Progenitor cell of endocrine pancreas (in vitro differentiated cells): ENCODE results near the gene PRKCB. TPM values are rescaled to one million over a fixed set of nuclear protein-coding genes. Genes with fewer than 3 reads are reported as not detected.

ENCODE experiments used
- DNase-seq: peaks from one replicate; pipeline ENCODE4 v3.0.0; 2021; ENCODE audit warnings: low spot score; ENCODE audit not compliant: unreplicated experiment
- H3K27ac Mint-ChIP-seq: 2 replicates; pipeline ENCODE4 v1.8.0; 2021; ENCODE audit warnings: mild to moderate bottlenecking, moderate library complexity, mixed read lengths
- H3K27me3 Mint-ChIP-seq: 2 replicates; pipeline ENCODE4 v1.8.0; 2021; ENCODE audit warnings: mixed read lengths
- H3K36me3 Mint-ChIP-seq: 2 replicates; pipeline ENCODE4 v1.8.0; 2022; ENCODE audit warnings: mixed read lengths; ENCODE audit not compliant: insufficient read depth
- H3K4me1 Mint-ChIP-seq: 2 replicates; pipeline ENCODE4 v1.8.0; 2021; ENCODE audit warnings: low read depth, mixed read lengths
- H3K4me3 Mint-ChIP-seq: 2 replicates; pipeline ENCODE4 v1.8.0; 2021; ENCODE audit warnings: low read depth, mild to moderate bottlenecking, moderate library complexity, mixed read lengths
- H3K9me3 Mint-ChIP-seq: 2 replicates; pipeline ENCODE4 v1.8.0; 2021; ENCODE audit warnings: low read depth, mixed read lengths
- CTCF ChIP-seq: fragments of 200-600 bp; sonication (generic); IDR thresholded peaks from one replicate; pipeline ENCODE4 v1.5.0; 2021; ENCODE audit warnings: antibody characterized with exemption, mild to moderate bottlenecking; ENCODE audit not compliant: unreplicated experiment
- total RNA-seq: library from RNA; stranded (reverse); gene quantifications from 2 replicates; pipeline ENCODE4 v1.2.1, GENCODE V29; 2021

Gene PRKCB
- total RNA-seq, 1 donor from 2014 or later = 0.36 TPM

GRCh38 chr16:23858542-23858941, 22.8 kb downstream of the PRKCB start:
- no peaks in the 10 kb centered on the region for H3K4me1 Mint-ChIP-seq
- H3K27me3 Mint-ChIP-seq = peaks cover 74% of the 10 kb centered on the region
- H3K4me3 Mint-ChIP-seq = no peak overlapping the region
- no peak for TF ChIP-seq CTCF
- no peaks in the 10 kb centered on the region for H3K36me3 Mint-ChIP-seq
- no peak for DNase-seq
- H3K27ac Mint-ChIP-seq = no peak overlapping the region
- no peaks in the 10 kb centered on the region for H3K9me3 Mint-ChIP-seq

GRCh38 chr16:23859713-23860269, 24.0 kb downstream of the PRKCB start:
- Mint-ChIP-seq H3K4me1 (no peaks in the 10 kb centered on the region), H3K36me3 (no peaks in the 10 kb centered on the region), H3K27ac (no peak overlapping the region), H3K27me3 (peaks cover 73% of the 10 kb centered on the region), H3K4me3 (no peak overlapping the region), H3K9me3 (no peaks in the 10 kb centered on the region)
- no peak for TF ChIP-seq CTCF
- no peak for DNase-seq

GRCh38 chr16:23861874-23862273, 26.1 kb downstream of the PRKCB start:
- H3K4me3 Mint-ChIP-seq = no peak overlapping the region
- H3K27me3 Mint-ChIP-seq = peaks cover 78% of the 10 kb centered on the region
- no peak for TF ChIP-seq CTCF
- no peak overlapping the region for H3K27ac Mint-ChIP-seq
- no peaks in the 10 kb centered on the region for H3K4me1 Mint-ChIP-seq
- no peaks in the 10 kb centered on the region for H3K9me3 Mint-ChIP-seq
- no peak for DNase-seq
- H3K36me3 Mint-ChIP-seq = no peaks in the 10 kb centered on the region

GRCh38 chr16:23862556-23862955, 26.8 kb downstream of the PRKCB start:
- Mint-ChIP-seq H3K4me1 (no peaks in the 10 kb centered on the region), H3K4me3 (no peak overlapping the region), H3K27ac (no peak overlapping the region), H3K36me3 (no peaks in the 10 kb centered on the region), H3K27me3 (peaks cover 78% of the 10 kb centered on the region), H3K9me3 (no peaks in the 10 kb centered on the region)
- TF ChIP-seq CTCF = no peak
- DNase-seq = no peak

- DNase-seq = no peak
- H3K9me3 Mint-ChIP-seq = no peaks in the 10 kb centered on the region
- H3K36me3 Mint-ChIP-seq = no peaks in the 10 kb centered on the region
- H3K27ac Mint-ChIP-seq = no peak overlapping the region
- peaks cover 80% of the 10 kb centered on the region for H3K27me3 Mint-ChIP-seq
- H3K4me3 Mint-ChIP-seq = no peak overlapping the region
- no peak for TF ChIP-seq CTCF
- H3K4me1 Mint-ChIP-seq = no peaks in the 10 kb centered on the region
Observed at GRCh38 chr16:23863511-23864422, 28.0 kb downstream of the PRKCB start.
